Measurements from ENCODE around the gene EML1.

- TF ChIP-seq CTCF (IDR thresholded peaks at IDR 0.05) (no peak), EZH2phosphoT487 (IDR thresholded peaks at IDR 0.05) (no peak), EZH2 (IDR thresholded peaks at IDR 0.05) (no peak)
These were observed 92.4 kb downstream of the EML1 start for GRCh38 chr14:99885649-99885958.

Data from neural progenitor cell (in vitro differentiated cells).